WTC11 (cell line): ENCODE data around the gene CAB39L. TPM values are rescaled to one million over a fixed set of nuclear protein-coding genes. Genes with fewer than 3 reads are reported as not detected.

Experiments used
- ATAC-seq: fragments of 200-7000 bp; cut with Tn5 transposase; 2 replicates; pipeline ENCODE4 v1.10.0; 2021; ENCODE audit warnings: mild to moderate bottlenecking, moderate library complexity
- CTCF ChIA-PET: fragments of 300-600 bp; sonication (Branson Sonifier 250); formaldehyde crosslinking; loops from one replicate; lab custom pipeline; 2021; ENCODE audit warnings: antibody characterized with exemption; lab: Charles Lee
- POLR2A ChIA-PET: fragments of 350-600 bp; sonication (Branson Sonifier 250); formaldehyde crosslinking; loops from one replicate; lab custom pipeline; 2021; ENCODE audit warnings: antibody characterized with exemption; lab: Charles Lee
- DNase-seq: peaks from one replicate; pipeline ENCODE4 v3.0.0; 2021; ENCODE audit warnings: low spot score
- H3K27ac Mint-ChIP-seq: 2 replicates; pipeline ENCODE4 v1.8.0; 2021; ENCODE audit warnings: mixed read lengths
- H3K27me3 Mint-ChIP-seq: 2 replicates; pipeline ENCODE4 v1.8.0; 2021; ENCODE audit warnings: low read depth, mild to moderate bottlenecking, moderate library complexity, mixed read lengths
- H3K36me3 Mint-ChIP-seq: 2 replicates; pipeline ENCODE4 v1.8.0; 2021; ENCODE audit warnings: mixed read lengths
- H3K4me1 Mint-ChIP-seq: 2 replicates; pipeline ENCODE4 v1.8.0; 2022; ENCODE audit warnings: mixed read lengths
- H3K4me3 Mint-ChIP-seq: 2 replicates; pipeline ENCODE4 v1.8.0; 2021; ENCODE audit warnings: mild to moderate bottlenecking, moderate library complexity, mixed read lengths
- H3K9me3 Mint-ChIP-seq: 2 replicates; pipeline ENCODE4 v1.8.0; 2021; ENCODE audit warnings: mixed read lengths
- GTF2I ChIP-seq: fragments of 250-450 bp; sonication (Bioruptor Pico); conservative IDR thresholded peaks from 2 replicates; pipeline ENCODE4 v1.4.0; 2021; ENCODE audit warnings: mild to moderate bottlenecking
- JUN ChIP-seq: sonication (generic); formaldehyde crosslinking; IDR thresholded peaks from 2 replicates; pipeline ENCODE4 v1.8.0; 2023; ENCODE audit warnings: mild to moderate bottlenecking, missing genetic modification reagents
- RORB ChIP-seq: fragments of 250-450 bp; sonication (Bioruptor Pico); IDR thresholded peaks from 2 replicates; pipeline ENCODE4 v1.9.0; 2021; ENCODE audit warnings: mild to moderate bottlenecking
- SMAD4 ChIP-seq: sonication (generic); formaldehyde crosslinking; IDR thresholded peaks from 2 replicates; pipeline ENCODE4 v1.8.0; 2022; ENCODE audit warnings: mild to moderate bottlenecking, missing genetic modification reagents
- TCF7 ChIP-seq: sonication (generic); formaldehyde crosslinking; IDR thresholded peaks from 2 replicates; pipeline ENCODE4 v1.8.0; 2022; ENCODE audit warnings: mild to moderate bottlenecking, low read depth, missing genetic modification reagents, moderate library complexity
- ZBTB21 ChIP-seq: sonication (generic); formaldehyde crosslinking; IDR thresholded peaks from 2 replicates; pipeline ENCODE4 v1.8.1; 2023; ENCODE audit warnings: mild to moderate bottlenecking, missing genetic modification reagents, borderline replicate concordance
- ZBTB43 ChIP-seq: sonication (generic); formaldehyde crosslinking; IDR thresholded peaks from 2 replicates; pipeline ENCODE4 v1.8.1; 2023; ENCODE audit warnings: mild to moderate bottlenecking, missing genetic modification reagents
- ZNF121 ChIP-seq: sonication (generic); formaldehyde crosslinking; IDR thresholded peaks from 2 replicates; pipeline ENCODE4 v1.8.0; 2023; ENCODE audit warnings: missing genetic modification reagents
- total RNA-seq: library from RNA; stranded (reverse); gene quantifications from 3 replicates; pipeline ENCODE4 v1.2.3, GENCODE V29; 2021
- TF ChIP-seq, protein P1 (sequence below): fragments of 250-450 bp; sonication (Bioruptor Pico); IDR thresholded peaks from 2 replicates; pipeline ENCODE4 v1.8.0; 2021; ENCODE audit warnings: mild to moderate bottlenecking
- TF ChIP-seq, protein P2 (sequence below): sonication (generic); formaldehyde crosslinking; IDR thresholded peaks from 2 replicates; pipeline ENCODE4 v1.8.1; 2022; ENCODE audit warnings: missing genetic modification reagents, borderline replicate concordance
- TF ChIP-seq, protein P3 (sequence below): sonication (generic); formaldehyde crosslinking; IDR thresholded peaks from 2 replicates; pipeline ENCODE4 v1.8.0; 2022; ENCODE audit warnings: missing genetic modification reagents
- TF ChIP-seq, protein P4 (sequence below): sonication (generic); formaldehyde crosslinking; IDR thresholded peaks from 2 replicates; pipeline ENCODE4 v1.8.1; 2023; ENCODE audit warnings: mild to moderate bottlenecking, missing genetic modification reagents

The CAB39L gene
- total RNA-seq, 1 experiment from 2014 or later, result 3.3 TPM

- no peak overlapping the region for H3K27ac Mint-ChIP-seq
- no peaks in the 10 kb centered on the region for H3K36me3 Mint-ChIP-seq
- H3K4me3 Mint-ChIP-seq, result no peak overlapping the region
- DNase-seq (no peak), ATAC-seq (no peak)
- H3K4me1 Mint-ChIP-seq, result peaks cover 30% of the 10 kb centered on the region
- CTCF ChIA-PET, result interaction anchor here (0.7 kb wide), 1 partner anchor 15 kb away, joined by 3 read pairs; no protein-coding TSS in a partner anchor
- no peaks in the 10 kb centered on the region for H3K9me3 Mint-ChIP-seq
- POLR2A ChIA-PET, result interaction anchor here (0.7 kb wide), 1 partner anchor 22 kb away, joined by 3 read pairs; no protein-coding TSS in a partner anchor
- H3K27me3 Mint-ChIP-seq, result no peaks in the 10 kb centered on the region
- TF ChIP-seq, protein P1, sequence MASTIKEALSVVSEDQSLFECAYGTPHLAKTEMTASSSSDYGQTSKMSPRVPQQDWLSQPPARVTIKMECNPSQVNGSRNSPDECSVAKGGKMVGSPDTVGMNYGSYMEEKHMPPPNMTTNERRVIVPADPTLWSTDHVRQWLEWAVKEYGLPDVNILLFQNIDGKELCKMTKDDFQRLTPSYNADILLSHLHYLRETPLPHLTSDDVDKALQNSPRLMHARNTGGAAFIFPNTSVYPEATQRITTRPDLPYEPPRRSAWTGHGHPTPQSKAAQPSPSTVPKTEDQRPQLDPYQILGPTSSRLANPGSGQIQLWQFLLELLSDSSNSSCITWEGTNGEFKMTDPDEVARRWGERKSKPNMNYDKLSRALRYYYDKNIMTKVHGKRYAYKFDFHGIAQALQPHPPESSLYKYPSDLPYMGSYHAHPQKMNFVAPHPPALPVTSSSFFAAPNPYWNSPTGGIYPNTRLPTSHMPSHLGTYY (CRISPR knock-in tag), result no peak
- TF ChIP-seq, all 79 proteins: peak for 0
Observed at GRCh38 chr13:49369866-49370265, 74.0 kb downstream of the CAB39L start.

DNA sequence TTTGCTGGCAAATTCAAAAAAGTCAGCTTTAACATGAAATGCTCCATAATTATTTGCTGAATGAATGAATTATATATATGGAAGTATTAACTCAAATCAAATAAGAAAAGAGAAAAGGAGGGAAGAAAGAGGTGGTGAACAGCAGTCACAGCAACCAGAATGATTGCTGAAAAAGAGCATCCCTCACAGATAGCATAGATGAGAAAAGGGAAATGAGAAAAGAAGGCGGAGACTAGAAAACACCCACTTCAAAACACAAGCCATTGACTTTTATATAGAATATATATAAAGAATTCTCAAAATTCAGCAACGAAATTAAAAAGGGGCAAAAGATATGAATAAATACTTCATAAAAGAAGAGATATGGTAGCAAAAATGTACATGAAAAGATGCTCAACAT lies 75.2 kb downstream of the CAB39L start:
- H3K36me3 Mint-ChIP-seq, result peaks cover 6% of the 10 kb centered on the region
- H3K27me3 Mint-ChIP-seq, result no peaks in the 10 kb centered on the region
- ATAC-seq (no peak), DNase-seq (no peak)
- ChIA-PET CTCF (no interaction called here), POLR2A (no interaction called here)
- no peak for TF ChIP-seq SMAD4
- peaks cover 8% of the 10 kb centered on the region for H3K9me3 Mint-ChIP-seq
- no peak overlapping the region for H3K27ac Mint-ChIP-seq
- H3K4me1 Mint-ChIP-seq, result peaks cover 30% of the 10 kb centered on the region
- H3K4me3 Mint-ChIP-seq, result peak overlapping the region; percentile 51

GRCh38 chr13:49367640-49368422 lies 76.0 kb downstream of the CAB39L start:
- no peak for DNase-seq
- POLR2A ChIA-PET, result no interaction called here
- Mint-ChIP-seq H3K4me1 (peaks cover 30% of the 10 kb centered on the region), H3K36me3 (peaks cover 6% of the 10 kb centered on the region), H3K4me3 (peak overlapping the region; percentile 51), H3K27me3 (no peaks in the 10 kb centered on the region), H3K9me3 (peaks cover 14% of the 10 kb centered on the region), H3K27ac (peak overlapping the region; percentile 93)
- CTCF ChIA-PET, result no interaction called here
- TF ChIP-seq ZBTB43 (CRISPR knock-in tag), result no peak
- no peak for TF ChIP-seq ZBTB21 (CRISPR knock-in tag)
- TF ChIP-seq RORB (CRISPR knock-in tag), result no peak
- TF ChIP-seq, protein P2, sequence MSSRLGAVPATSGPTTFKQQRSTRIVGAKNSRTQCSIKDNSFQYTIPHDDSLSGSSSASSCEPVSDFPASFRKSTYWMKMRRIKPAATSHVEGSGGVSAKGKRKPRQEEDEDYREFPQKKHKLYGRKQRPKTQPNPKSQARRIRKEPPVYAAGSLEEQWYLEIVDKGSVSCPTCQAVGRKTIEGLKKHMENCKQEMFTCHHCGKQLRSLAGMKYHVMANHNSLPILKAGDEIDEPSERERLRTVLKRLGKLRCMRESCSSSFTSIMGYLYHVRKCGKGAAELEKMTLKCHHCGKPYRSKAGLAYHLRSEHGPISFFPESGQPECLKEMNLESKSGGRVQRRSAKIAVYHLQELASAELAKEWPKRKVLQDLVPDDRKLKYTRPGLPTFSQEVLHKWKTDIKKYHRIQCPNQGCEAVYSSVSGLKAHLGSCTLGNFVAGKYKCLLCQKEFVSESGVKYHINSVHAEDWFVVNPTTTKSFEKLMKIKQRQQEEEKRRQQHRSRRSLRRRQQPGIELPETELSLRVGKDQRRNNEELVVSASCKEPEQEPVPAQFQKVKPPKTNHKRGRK (CRISPR knock-in tag), result no peak
- peak; percentile 77 for ATAC-seq

GRCh38 chr13:49366841-49367240 lies 77.0 kb downstream of the CAB39L start:
- peaks cover 14% of the 10 kb centered on the region for H3K9me3 Mint-ChIP-seq

DNA sequence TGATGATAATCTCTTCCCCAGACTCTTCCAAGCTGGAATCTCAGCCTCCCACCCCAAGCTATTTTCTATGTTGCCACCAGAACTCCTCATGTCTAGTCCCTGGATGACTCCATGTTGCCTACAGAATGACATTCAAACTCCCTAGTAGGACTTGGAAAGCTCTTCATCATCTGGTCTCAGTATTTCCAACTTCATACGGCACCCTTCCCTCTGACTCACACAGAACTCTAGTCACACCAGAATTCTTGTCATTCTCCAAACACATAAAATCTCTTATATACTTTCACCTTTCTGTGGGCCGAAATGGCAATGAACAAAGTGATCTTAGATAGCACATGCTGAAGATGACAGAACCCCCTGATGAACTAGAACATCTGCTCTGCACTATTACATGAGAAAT lies 86.2 kb downstream of the CAB39L start:
- Mint-ChIP-seq H3K27ac (no peak overlapping the region), H3K4me1 (no peaks in the 10 kb centered on the region), H3K9me3 (peaks cover 6% of the 10 kb centered on the region), H3K4me3 (no peak overlapping the region), H3K36me3 (no peaks in the 10 kb centered on the region), H3K27me3 (no peaks in the 10 kb centered on the region; the same call in 1 of the 2 replicates)
- ChIA-PET POLR2A (no interaction called here), CTCF (no interaction called here)
- DNase-seq (no peak), ATAC-seq (no peak)
- TF ChIP-seq, protein P3, sequence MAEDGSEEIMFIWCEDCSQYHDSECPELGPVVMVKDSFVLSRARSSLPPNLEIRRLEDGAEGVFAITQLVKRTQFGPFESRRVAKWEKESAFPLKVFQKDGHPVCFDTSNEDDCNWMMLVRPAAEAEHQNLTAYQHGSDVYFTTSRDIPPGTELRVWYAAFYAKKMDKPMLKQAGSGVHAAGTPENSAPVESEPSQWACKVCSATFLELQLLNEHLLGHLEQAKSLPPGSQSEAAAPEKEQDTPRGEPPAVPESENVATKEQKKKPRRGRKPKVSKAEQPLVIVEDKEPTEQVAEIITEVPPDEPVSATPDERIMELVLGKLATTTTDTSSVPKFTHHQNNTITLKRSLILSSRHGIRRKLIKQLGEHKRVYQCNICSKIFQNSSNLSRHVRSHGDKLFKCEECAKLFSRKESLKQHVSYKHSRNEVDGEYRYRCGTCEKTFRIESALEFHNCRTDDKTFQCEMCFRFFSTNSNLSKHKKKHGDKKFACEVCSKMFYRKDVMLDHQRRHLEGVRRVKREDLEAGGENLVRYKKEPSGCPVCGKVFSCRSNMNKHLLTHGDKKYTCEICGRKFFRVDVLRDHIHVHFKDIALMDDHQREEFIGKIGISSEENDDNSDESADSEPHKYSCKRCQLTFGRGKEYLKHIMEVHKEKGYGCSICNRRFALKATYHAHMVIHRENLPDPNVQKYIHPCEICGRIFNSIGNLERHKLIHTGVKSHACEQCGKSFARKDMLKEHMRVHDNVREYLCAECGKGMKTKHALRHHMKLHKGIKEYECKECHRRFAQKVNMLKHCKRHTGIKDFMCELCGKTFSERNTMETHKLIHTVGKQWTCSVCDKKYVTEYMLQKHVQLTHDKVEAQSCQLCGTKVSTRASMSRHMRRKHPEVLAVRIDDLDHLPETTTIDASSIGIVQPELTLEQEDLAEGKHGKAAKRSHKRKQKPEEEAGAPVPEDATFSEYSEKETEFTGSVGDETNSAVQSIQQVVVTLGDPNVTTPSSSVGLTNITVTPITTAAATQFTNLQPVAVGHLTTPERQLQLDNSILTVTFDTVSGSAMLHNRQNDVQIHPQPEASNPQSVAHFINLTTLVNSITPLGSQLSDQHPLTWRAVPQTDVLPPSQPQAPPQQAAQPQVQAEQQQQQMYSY (CRISPR knock-in tag), result no peak
- TF ChIP-seq, protein P4, sequence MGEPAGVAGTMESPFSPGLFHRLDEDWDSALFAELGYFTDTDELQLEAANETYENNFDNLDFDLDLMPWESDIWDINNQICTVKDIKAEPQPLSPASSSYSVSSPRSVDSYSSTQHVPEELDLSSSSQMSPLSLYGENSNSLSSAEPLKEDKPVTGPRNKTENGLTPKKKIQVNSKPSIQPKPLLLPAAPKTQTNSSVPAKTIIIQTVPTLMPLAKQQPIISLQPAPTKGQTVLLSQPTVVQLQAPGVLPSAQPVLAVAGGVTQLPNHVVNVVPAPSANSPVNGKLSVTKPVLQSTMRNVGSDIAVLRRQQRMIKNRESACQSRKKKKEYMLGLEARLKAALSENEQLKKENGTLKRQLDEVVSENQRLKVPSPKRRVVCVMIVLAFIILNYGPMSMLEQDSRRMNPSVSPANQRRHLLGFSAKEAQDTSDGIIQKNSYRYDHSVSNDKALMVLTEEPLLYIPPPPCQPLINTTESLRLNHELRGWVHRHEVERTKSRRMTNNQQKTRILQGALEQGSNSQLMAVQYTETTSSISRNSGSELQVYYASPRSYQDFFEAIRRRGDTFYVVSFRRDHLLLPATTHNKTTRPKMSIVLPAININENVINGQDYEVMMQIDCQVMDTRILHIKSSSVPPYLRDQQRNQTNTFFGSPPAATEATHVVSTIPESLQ (CRISPR knock-in tag), result no peak
- TF ChIP-seq TCF7 (CRISPR knock-in tag) (no peak), JUN (CRISPR knock-in tag) (no peak)

More at GRCh38 chr13:49366841-49367240, 77.0 kb downstream of the CAB39L start:
- ChIA-PET CTCF (no interaction called here), POLR2A (interaction anchor here (0.7 kb wide), 1 partner anchor 775 kb away, joined by 6 read pairs; no protein-coding TSS in a partner anchor)
- Mint-ChIP-seq H3K36me3 (peaks cover 6% of the 10 kb centered on the region), H3K4me3 (no peak overlapping the region), H3K4me1 (peaks cover 23% of the 10 kb centered on the region), H3K27ac (no peak overlapping the region), H3K27me3 (no peaks in the 10 kb centered on the region)
- DNase-seq (no peak), ATAC-seq (no peak)
- no peak for TF ChIP-seq GTF2I (CRISPR knock-in tag)
- TF ChIP-seq ZNF121, result peak; percentile 71; the same call in 1 of the 2 replicates
